ENCODE results near the gene CIBAR2.

- TF ChIP-seq CTCF (IDR thresholded peaks at IDR 0.05) = no peak
- TF ChIP-seq POLR2A (IDR thresholded peaks at IDR 0.05) = no peak
Measured at GRCh38 chr16:85126394-85126704, 14.1 kb upstream of the CIBAR2 start.
